Measurements from ENCODE around the gene PDGFC.

PDGFC gene

GRCh38 chr4:156837625-156838345 is 133.8 kb downstream of the PDGFC start:
- Histone ChIP-seq H3K27me3 (ENCODE audit: insufficient read depth, poor library complexity, severe bottlenecking) (no peaks in the 10 kb centered on the region), H3K9me3 (ENCODE audit: severe bottlenecking) (peaks cover 3% of the 10 kb centered on the region), H3K36me3 (ENCODE audit: low read depth) (0 out of 2 replicates have a peak, but pooled peaks cover 9% of the 10 kb centered on the region), H3K4me3 (ENCODE audit: severe bottlenecking) (no peak overlapping the region), H3K27ac (ENCODE audit: poor library complexity, severe bottlenecking) (no peak overlapping the region), H3K4me1 (ENCODE audit: insufficient read depth, poor library complexity, severe bottlenecking) (no peaks in the 10 kb centered on the region)
- ATAC-seq (ENCODE audit: low read depth) (no peak), DNase-seq (ENCODE audit: low spot score) (no peak)
- TF ChIP-seq CTCF (IDR thresholded peaks at IDR 0.05; ENCODE audit: poor library complexity, severe bottlenecking) = no peak

GRCh38 chr4:156832886-156833285 is 138.7 kb downstream of the PDGFC start:
- peak overlapping the region; percentile 6 for H3K27ac ChIP-seq (ENCODE audit: poor library complexity, severe bottlenecking)
- no peak for TF ChIP-seq CTCF (IDR thresholded peaks at IDR 0.05; ENCODE audit: poor library complexity, severe bottlenecking)
- no peak overlapping the region for H3K4me3 ChIP-seq (ENCODE audit: severe bottlenecking)
- H3K4me1 ChIP-seq (ENCODE audit: insufficient read depth, poor library complexity, severe bottlenecking) = peaks cover 23% of the 10 kb centered on the region
- H3K36me3 ChIP-seq (ENCODE audit: low read depth) = 0 out of 2 replicates have a peak, but pooled peaks cover 9% of the 10 kb centered on the region
- DNase-seq (ENCODE audit: low spot score) (no peak), ATAC-seq (ENCODE audit: low read depth) (no peak)
- no peaks in the 10 kb centered on the region for H3K27me3 ChIP-seq (ENCODE audit: insufficient read depth, poor library complexity, severe bottlenecking)
- no peaks in the 10 kb centered on the region for H3K9me3 ChIP-seq (ENCODE audit: severe bottlenecking)

- H3K27ac ChIP-seq (ENCODE audit: poor library complexity, severe bottlenecking) = peak overlapping the region; percentile 63
- DNase-seq (ENCODE audit: low spot score) = no peak
- TF ChIP-seq CTCF (IDR thresholded peaks at IDR 0.05; ENCODE audit: poor library complexity, severe bottlenecking) = no peak
These were observed 141.2 kb downstream of the PDGFC start for GRCh38 chr4:156830351-156830750.

GRCh38 chr4:156829201-156829873 is 142.3 kb downstream of the PDGFC start:
- H3K27me3 ChIP-seq (ENCODE audit: insufficient read depth, poor library complexity, severe bottlenecking) = no peaks in the 10 kb centered on the region
- no peak for ATAC-seq (ENCODE audit: low read depth)
- H3K9me3 ChIP-seq (ENCODE audit: severe bottlenecking) = no peaks in the 10 kb centered on the region
- peaks cover 46% of the 10 kb centered on the region for H3K4me1 ChIP-seq (ENCODE audit: insufficient read depth, poor library complexity, severe bottlenecking)
- no peak overlapping the region for H3K4me3 ChIP-seq (ENCODE audit: severe bottlenecking)
- H3K36me3 ChIP-seq (ENCODE audit: low read depth) = 0 out of 2 replicates have a peak, but pooled peaks cover 9% of the 10 kb centered on the region
- no peak for DNase-seq (ENCODE audit: low spot score)
- peak overlapping the region; percentile 63 for H3K27ac ChIP-seq (ENCODE audit: poor library complexity, severe bottlenecking)
- no peak for TF ChIP-seq CTCF (IDR thresholded peaks at IDR 0.05; ENCODE audit: poor library complexity, severe bottlenecking)

More at GRCh38 chr4:156830351-156830750, 141.2 kb downstream of the PDGFC start:
- H3K9me3 ChIP-seq (ENCODE audit: severe bottlenecking) = no peaks in the 10 kb centered on the region
- 0 out of 2 replicates have a peak, but pooled peaks cover 9% of the 10 kb centered on the region for H3K36me3 ChIP-seq (ENCODE audit: low read depth)
- H3K4me3 ChIP-seq (ENCODE audit: severe bottlenecking) = no peak overlapping the region
- peaks cover 36% of the 10 kb centered on the region for H3K4me1 ChIP-seq (ENCODE audit: insufficient read depth, poor library complexity, severe bottlenecking)
- ATAC-seq (ENCODE audit: low read depth) = peak; percentile 52
- no peaks in the 10 kb centered on the region for H3K27me3 ChIP-seq (ENCODE audit: insufficient read depth, poor library complexity, severe bottlenecking)
